ENCODE data around the gene SMIM1. TPM values are rescaled to one million over a fixed set of nuclear protein-coding genes. Genes with fewer than 3 reads are reported as not detected.
A peak's percentile ranks its signal among the peaks of the same experiment; 100 is the strongest.

SMIM1 gene
- total RNA-seq, 1 experiment from 2014 or later = 5.5 TPM

GRCh38 chr1:3796215-3797061 is 23.9 kb downstream of the SMIM1 start, which contains the start of gene LRRC47:
TSS of gene LRRC47 (minus strand) at chr1:3796498. CDS start at chr1:3796476, 22 bp downstream.
- H4K20me1 ChIP-seq (ENCODE audit: insufficient read depth) = no peaks in the 10 kb centered on the region
- POLR2A ChIA-PET = interaction anchor here (0.6 kb wide), 1 partner anchor 105 kb away, joined by 3 read pairs; no protein-coding TSS in a partner anchor
- peak; percentile 55 for TF ChIP-seq SP1 (IDR thresholded peaks at IDR 0.05; ENCODE audit: low read depth)
- peak; percentile 78 for TF ChIP-seq POLR2AphosphoS5 (IDR thresholded peaks at IDR 0.05; ENCODE audit: low read depth, low read length)
- TF ChIP-seq FOSL1 (IDR thresholded peaks at IDR 0.05; ENCODE audit: low read depth) = no peak
- TF ChIP-seq TCF7L2 (IDR thresholded peaks at IDR 0.05; ENCODE audit: borderline replicate concordance, extremely low read depth, insufficient read depth, insufficient read length) = no peak
- TF ChIP-seq SIN3A (IDR thresholded peaks at IDR 0.05; ENCODE audit: low read depth) = peak; percentile 90
- TF ChIP-seq REST (IDR thresholded peaks at IDR 0.05; ENCODE audit: low read depth) = no peak
- TF ChIP-seq ELF1 (IDR thresholded peaks at IDR 0.05; ENCODE audit: borderline replicate concordance, low read depth) = no peak; the same call in 1 of the 2 replicates
- no peak for TF ChIP-seq SRF (IDR thresholded peaks at IDR 0.05; ENCODE audit: low read depth)
- TF ChIP-seq, protein P1, sequence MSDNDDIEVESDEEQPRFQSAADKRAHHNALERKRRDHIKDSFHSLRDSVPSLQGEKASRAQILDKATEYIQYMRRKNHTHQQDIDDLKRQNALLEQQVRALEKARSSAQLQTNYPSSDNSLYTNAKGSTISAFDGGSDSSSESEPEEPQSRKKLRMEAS (IDR thresholded peaks at IDR 0.05) = peak; percentile 92
- peak; percentile 76 for TF ChIP-seq EGR1 (IDR thresholded peaks at IDR 0.05; ENCODE audit: low read depth)
- TF ChIP-seq EZH2 (IDR thresholded peaks at IDR 0.05) = no peak
- no peak; the same call in none of the 2 replicates for TF ChIP-seq CBX3 (IDR thresholded peaks at IDR 0.05; ENCODE audit: low read depth)
- TF ChIP-seq ZFX (IDR thresholded peaks at IDR 0.05) = peak; percentile 100
- no peak for TF ChIP-seq CTCF (IDR thresholded peaks at IDR 0.05 in 2 of 3, conservative IDR thresholded peaks at IDR 0.05 in 1 of 3; ENCODE audit: borderline replicate concordance in 1 of 3, insufficient read depth in 1 of 3, low read depth in 2 of 3, low read length in 2 of 3)
- TF ChIP-seq JUND (IDR thresholded peaks at IDR 0.05) = no peak
- no peak for TF ChIP-seq EZH2phosphoT487 (IDR thresholded peaks at IDR 0.05; ENCODE audit: borderline replicate concordance)
- TF ChIP-seq ATF3 (IDR thresholded peaks at IDR 0.05) = no peak
- no peak; the same call in 1 of the 2 replicates for TF ChIP-seq CEBPB (IDR thresholded peaks at IDR 0.05; ENCODE audit: low read depth)
- peak; percentile 61 for TF ChIP-seq POLR2A (IDR thresholded peaks at IDR 0.05; ENCODE audit: borderline replicate concordance, extremely low read depth, insufficient read depth, insufficient read length)
- TF ChIP-seq ZNF274 (IDR thresholded peaks at IDR 0.05; ENCODE audit: low read depth, low read length) = no peak

More at GRCh38 chr1:3796215-3797061, 23.9 kb downstream of the SMIM1 start, which contains the start of gene LRRC47:
- no peaks in the 10 kb centered on the region for H3K9me2 ChIP-seq (ENCODE audit: insufficient read depth)
- no peaks in the 10 kb centered on the region for H3K27me3 ChIP-seq (ENCODE audit: insufficient read depth, low read length)
- H3K27ac ChIP-seq (ENCODE audit: low read depth, low read length) = peak within 1 kb of the TSS; percentile 61
- BruUV-seq (replicated peaks) = TSS peak; percentile 95
- ATAC-seq (peak; percentile 98), DNase-seq (ENCODE audit: low read depth, low spot score) (peak; percentile 77)
- RAD21 ChIA-PET (ENCODE audit: low non-redundant PET in 1 of 2, low total read pairs in 2 of 2, uncharacterized antibody in 2 of 2, unreplicated experiment in 2 of 2) = no interaction called here
- peak within 1 kb of the TSS; percentile 95 for H3K4me2 ChIP-seq (ENCODE audit: low read length)
- CTCF ChIA-PET = interaction anchor here (0.6 to 1.5 kb wide), 5 partner anchors 12 to 343 kb away, joined by 3 to 10 read pairs (median 3); no protein-coding TSS in a partner anchor
- peak within 1 kb of the TSS; percentile 74 for H2AFZ ChIP-seq (ENCODE audit: low read depth, low read length, poor library complexity, severe bottlenecking)
- H3K9me3 ChIP-seq (ENCODE audit: control insufficient read depth in 1 of 2, insufficient read depth in 1 of 2, low read depth in 1 of 2, low read length in 2 of 2) = no peaks in the 10 kb centered on the region
- peak within 1 kb of the TSS; percentile 83 for H3K9ac ChIP-seq (ENCODE audit: low read length)
- H3K79me2 ChIP-seq (ENCODE audit: insufficient read depth, low read length) = peaks cover 47% of the 10 kb centered on the region
- intact Hi-C loops (cut with micrococcal nuclease) = loop anchor here (2.0 kb wide), 1 partner anchor 104 kb away; the partner anchor contains the start of gene C1orf174
- peaks cover 14 to 30% of the 10 kb centered on the region in 2 experiments; a peak in 3 of 4 replicates for H3K4me1 ChIP-seq (ENCODE audit: control insufficient read depth in 1 of 2, insufficient read depth in 2 of 2, low read length in 2 of 2)
- H3K4me3 ChIP-seq (replicated peaks in 1 of 2; ENCODE audit: low read depth in 1 of 2, low read length in 2 of 2) = peak within 1 kb of the TSS; percentile 80 to 95
- H3K36me3 ChIP-seq (ENCODE audit: control insufficient read depth in 1 of 2, insufficient read depth in 2 of 2, low read length in 2 of 2) = peaks cover 0 to 7% of the 10 kb centered on the region in 2 experiments; a peak in 2 of 4 replicates
